GM20000 (cell line): ENCODE results near the gene CD84.

ENCODE experiments used
- DNase-seq: peaks from one replicate; pipeline ENCODE4 v3.0.0; 2012; ENCODE audit warnings: low spot score
- TF ChIP-seq, protein P1 (sequence below): IDR thresholded peaks from 2 replicates; pipeline ENCODE4 v1.5.1; 2012; ENCODE audit warnings: mild to moderate bottlenecking, control low read depth; ENCODE audit errors: extremely low read depth, missing control alignments

Gene CD84

DNA sequence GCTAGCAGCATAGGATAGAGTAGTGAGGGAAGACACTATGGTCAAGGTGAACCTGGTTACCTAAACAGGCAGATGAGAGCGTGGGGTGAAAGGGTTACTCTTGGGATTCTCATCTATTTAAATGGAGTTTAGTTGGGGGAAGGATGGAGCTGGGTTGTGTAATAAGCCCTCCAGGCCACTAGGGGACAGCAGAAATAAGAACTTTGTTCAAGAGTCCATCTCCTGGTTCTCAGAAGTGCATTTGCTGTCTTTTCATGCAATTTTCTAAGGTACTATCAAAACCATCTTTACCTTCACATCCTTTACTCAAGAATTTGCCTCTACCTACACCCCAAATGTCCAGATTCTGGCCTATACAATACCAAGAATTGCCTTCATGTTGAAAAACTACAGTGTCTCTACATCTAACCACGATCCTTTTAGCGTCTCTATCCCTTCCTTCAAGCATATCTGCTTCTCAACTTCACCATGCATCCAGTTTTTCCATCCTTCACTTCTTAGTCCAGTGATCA, 39.5 kb upstream of the CD84 start:
- TF ChIP-seq, protein P1, sequence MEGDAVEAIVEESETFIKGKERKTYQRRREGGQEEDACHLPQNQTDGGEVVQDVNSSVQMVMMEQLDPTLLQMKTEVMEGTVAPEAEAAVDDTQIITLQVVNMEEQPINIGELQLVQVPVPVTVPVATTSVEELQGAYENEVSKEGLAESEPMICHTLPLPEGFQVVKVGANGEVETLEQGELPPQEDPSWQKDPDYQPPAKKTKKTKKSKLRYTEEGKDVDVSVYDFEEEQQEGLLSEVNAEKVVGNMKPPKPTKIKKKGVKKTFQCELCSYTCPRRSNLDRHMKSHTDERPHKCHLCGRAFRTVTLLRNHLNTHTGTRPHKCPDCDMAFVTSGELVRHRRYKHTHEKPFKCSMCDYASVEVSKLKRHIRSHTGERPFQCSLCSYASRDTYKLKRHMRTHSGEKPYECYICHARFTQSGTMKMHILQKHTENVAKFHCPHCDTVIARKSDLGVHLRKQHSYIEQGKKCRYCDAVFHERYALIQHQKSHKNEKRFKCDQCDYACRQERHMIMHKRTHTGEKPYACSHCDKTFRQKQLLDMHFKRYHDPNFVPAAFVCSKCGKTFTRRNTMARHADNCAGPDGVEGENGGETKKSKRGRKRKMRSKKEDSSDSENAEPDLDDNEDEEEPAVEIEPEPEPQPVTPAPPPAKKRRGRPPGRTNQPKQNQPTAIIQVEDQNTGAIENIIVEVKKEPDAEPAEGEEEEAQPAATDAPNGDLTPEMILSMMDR, result peak; percentile 66
- peak; percentile 29 for DNase-seq

DNA sequence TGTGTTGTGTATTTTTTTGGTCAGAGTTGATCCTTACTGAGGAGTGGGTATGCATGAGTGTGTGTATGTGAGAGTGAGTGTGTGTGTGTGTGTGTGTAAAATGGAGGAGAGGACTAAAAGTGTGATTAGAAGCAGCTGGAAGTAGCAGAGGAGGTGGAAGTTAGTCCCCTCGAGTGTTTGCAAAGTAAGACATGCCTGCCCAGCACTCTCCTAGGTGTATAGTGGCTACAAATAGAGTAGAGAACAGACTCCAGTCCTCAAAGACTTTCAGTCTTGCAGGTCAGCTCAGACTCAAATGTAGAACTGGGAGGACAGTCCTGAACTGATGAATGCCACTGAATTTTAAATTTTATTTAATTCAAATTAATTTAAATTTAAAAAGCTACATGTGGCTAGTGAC, 39.0 kb upstream of the CD84 start:
- DNase-seq, result no peak
- TF ChIP-seq, protein P1, result no peak

DNA sequence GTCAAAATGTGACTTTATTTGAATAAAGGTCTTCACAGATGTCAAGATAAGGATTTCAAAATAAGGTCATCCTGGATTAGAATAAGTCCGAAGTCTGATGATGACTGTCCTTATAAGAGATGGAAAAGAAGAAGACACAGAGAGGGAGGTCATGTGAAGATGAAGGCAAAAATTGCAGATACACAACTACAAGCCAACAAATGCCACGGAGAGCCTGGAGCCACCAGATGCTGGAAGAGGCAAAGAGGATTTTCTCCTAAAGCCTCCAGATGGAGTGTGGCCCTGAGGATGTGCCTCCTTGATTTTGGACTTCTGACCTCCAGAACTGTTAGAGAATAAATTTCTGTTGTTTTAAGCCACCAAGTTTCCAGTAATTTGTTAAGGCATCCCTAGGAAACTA, 36.4 kb upstream of the CD84 start:
- TF ChIP-seq, protein P1, result no peak
- no peak for DNase-seq

DNA sequence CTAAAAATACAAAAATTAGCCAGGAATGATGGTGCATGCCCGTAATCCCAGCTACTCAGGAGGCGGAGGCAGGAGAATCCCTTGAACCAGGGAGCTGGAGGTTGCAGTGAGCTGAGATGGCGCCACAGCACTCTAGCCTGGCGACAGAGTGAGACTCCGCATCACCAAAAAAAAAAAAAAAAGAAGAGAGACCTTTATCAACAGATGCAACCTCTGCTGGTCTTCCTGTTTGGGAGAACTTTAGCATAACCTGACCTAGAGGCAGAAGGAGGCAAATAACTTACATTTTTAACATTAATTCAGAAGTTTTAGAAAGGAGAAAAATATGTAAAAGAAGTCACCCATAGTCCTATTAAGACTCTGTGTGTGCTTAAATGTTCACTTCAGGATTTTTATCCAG, 35.1 kb upstream of the CD84 start:
- no peak for DNase-seq
- TF ChIP-seq, protein P1, result no peak

DNA sequence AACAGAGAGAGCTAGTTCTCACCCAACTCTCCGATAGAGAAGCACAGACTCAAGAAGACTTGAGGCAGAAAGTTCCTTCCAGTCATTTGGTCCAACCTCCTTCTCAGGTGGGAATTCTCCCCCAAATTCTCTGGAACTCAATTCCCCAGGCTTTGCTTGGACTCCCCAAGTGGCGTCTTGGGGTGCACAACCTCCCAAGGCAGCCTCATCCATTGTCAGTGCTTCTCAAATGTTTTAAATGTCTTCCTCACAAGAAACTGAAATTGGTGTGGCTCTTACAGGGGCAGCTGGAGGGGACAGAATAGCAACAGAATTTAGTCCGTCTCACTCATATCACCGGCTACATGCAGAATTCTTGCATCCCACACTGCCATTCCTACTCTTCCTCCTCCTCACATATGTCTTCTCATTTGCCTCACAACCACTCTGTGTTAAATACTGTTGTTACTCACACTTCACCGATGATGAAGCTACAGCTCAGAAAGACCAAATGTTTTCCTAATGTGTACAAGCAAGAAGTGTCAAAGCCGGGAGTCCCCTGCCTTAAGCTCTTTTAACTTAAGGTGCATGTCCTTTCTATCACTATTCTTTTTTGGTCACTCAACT, 33.4 kb upstream of the CD84 start:
- DNase-seq, result no peak
- TF ChIP-seq, protein P1, result no peak

DNA sequence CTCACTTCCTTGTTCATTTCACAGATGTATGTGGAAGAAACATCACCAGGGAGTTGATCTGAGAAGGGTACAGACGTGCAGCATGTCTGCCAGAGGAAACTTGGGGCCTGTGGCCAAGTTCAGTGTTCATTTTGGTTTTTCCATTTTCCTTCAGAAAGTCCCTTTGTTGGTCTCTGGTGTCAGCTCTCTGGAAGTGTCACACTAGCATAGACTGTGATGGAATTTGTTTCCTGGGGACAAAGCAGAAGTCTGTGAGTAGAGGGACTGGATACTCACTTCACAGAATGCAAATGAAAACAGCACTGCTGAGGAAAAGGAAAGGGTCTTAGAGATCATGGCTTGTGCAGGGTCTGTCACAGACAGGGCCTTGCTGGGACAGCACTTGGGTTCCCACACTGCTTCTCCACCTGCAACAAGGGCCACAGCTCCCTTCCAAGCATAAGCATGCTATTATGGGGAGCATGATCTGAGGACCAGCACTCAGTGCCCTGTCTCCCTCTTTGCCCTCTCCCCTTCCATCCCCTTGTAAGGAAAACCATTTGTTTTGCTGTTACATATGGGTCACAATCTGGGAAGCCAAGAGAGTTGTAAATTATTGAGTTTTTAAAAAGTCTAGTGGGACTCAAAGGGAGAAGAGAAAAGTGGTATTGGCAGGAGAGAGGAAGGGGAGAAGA, 31.4 kb upstream of the CD84 start:
- DNase-seq, result no peak
- TF ChIP-seq, protein P1, result no peak

DNA sequence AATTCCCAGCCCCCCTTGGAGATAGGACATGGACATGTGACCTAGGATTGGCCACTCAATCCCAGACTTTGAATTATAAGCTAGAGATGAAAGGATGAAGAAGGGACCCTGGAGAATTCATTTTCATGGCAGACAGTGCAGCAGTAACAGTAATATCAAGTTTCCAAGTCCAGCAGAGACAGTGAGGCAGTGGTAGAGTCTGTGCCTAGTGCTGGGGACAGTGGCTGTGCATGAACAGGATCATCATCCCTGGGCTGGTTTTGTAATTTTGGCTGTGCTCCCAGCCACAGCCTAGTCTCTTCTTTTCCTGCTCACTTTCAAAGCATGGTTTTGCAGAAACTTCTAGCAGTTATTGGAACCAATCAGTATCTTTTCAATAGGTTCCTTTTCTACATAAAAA, 29.6 kb upstream of the CD84 start:
- no peak for DNase-seq
- TF ChIP-seq, protein P1, result no peak
